Stomach (tissue), 4 donors: ENCODE measurements around the gene PLA2G4B.

Experiments
- EP300 ChIP-seq: sonication (generic); formaldehyde crosslinking; IDR thresholded peaks from one replicate; pipeline ENCODE4 v1.6.1; 2017; ENCODE audit warnings: antibody characterized with exemption
- POLR2A ChIP-seq, 4 donors: fragments of 450-650 bp; IDR thresholded peaks; one replicate each; pipeline ENCODE4 v1.6.1; 2016; ENCODE audit warnings: antibody characterized with exemption in 4 of 4, control low read depth in 2 of 4, mild to moderate bottlenecking in 1 of 4, moderate library complexity in 1 of 4
- POLR2AphosphoS5 ChIP-seq, 3 donors: sonication (generic); formaldehyde crosslinking; IDR thresholded peaks; one replicate each; pipeline ENCODE4 v1.6.1; 2016; ENCODE audit warnings: antibody characterized with exemption in 3 of 3
- TF ChIP-seq, protein P1 (sequence below), 7 experiments: fragments of 450-650 bp in 4 of 7; fragments of 200-600 bp in 3 of 7; sonication (generic) in 3 of 7; IDR thresholded peaks; one replicate each; pipeline ENCODE4 v1.5.1; 2016 to 2019; ENCODE audit warnings: antibody characterized with exemption in 7 of 7, control low read depth in 2 of 7, mild to moderate bottlenecking in 1 of 7

DNA sequence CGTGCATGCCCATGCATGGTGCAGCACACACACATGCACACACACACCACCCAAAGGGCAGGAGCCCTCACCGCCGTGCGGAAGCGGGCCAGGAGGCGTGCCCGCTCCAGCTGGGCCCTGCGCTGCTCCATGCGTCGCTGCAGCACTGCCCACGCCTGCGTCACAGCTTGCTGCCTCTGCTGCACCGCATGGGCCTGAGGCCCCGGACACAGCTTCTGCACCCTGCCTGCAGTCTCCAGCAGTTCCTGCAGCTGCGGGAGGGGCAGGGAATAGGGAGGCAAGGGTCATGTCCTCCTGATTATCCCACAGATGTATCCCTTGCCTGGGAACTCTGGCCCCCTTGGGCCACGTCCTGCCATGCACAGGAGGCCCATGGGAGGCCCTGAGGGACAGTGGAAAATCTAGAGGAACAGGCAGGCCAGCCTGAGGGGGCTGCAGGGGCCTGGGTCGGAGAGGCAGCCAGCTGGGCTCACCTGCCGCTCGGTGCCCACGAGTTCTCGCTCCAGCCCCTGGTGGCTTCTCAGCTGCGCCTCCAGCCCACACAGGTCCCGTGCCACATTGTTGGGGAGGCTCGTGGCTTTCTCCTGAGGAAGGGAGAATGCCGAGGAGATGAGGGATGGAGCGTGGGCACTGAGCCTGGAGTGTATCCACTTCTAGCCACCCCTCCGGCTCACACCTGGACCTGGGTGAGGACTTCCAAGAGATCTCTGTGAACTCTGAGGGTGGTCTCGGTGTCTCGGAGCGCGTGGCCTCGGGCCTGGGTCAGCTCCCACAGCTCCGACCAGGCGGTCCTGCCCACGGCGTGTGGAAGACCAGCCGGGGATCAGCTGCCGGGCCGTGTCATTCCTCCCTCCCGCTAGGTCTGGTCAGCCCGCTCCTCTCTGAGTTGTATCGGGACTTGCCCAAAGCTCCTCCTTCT, 31.4 kb downstream of the PLA2G4B start:
- TF ChIP-seq, protein P1, sequence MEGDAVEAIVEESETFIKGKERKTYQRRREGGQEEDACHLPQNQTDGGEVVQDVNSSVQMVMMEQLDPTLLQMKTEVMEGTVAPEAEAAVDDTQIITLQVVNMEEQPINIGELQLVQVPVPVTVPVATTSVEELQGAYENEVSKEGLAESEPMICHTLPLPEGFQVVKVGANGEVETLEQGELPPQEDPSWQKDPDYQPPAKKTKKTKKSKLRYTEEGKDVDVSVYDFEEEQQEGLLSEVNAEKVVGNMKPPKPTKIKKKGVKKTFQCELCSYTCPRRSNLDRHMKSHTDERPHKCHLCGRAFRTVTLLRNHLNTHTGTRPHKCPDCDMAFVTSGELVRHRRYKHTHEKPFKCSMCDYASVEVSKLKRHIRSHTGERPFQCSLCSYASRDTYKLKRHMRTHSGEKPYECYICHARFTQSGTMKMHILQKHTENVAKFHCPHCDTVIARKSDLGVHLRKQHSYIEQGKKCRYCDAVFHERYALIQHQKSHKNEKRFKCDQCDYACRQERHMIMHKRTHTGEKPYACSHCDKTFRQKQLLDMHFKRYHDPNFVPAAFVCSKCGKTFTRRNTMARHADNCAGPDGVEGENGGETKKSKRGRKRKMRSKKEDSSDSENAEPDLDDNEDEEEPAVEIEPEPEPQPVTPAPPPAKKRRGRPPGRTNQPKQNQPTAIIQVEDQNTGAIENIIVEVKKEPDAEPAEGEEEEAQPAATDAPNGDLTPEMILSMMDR (IDR thresholded peaks at IDR 0.05): no peak
- TF ChIP-seq POLR2A (IDR thresholded peaks at IDR 0.05) (no peak), POLR2AphosphoS5 (IDR thresholded peaks at IDR 0.05) (no peak), EP300 (no peak)
